HuH-7 (cell line): ENCODE data around the gene RALGPS1.
"Not testable (repeated sequence)": the region's sequence is repeated elsewhere in the genome, so short reads cannot be mapped to it uniquely, and the experiment has no call there.

Experiments used
- DNase-seq: peaks from one replicate; pipeline ENCODE4 v3.0.0; 2011; ENCODE audit warnings: low spot score

The RALGPS1 gene

DNA sequence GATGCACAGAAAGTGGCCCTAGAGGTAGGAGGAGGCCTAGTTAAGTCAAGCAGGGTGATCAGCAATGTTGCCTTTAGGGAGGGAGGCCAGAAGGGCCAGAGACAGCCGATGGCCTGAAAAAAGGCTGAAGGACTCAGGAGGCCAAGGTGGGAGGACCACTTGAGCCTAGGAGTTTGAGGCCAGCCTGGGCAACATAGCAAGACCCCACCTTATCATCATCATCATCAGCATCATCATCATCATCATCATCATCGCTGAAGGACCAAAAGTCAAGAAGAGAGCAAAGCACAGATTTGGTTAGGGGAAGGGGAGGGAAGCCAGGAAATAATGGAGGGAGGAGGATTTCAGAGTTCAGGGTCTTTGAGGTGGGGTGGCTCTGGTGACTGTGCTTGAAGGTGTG lies 74.3 kb downstream of the RALGPS1 start:
- DNase-seq: no peak

- peak; percentile 27 for DNase-seq
Observed at GRCh38 chr9:126989847-126990842, 75.6 kb downstream of the RALGPS1 start.

GRCh38 chr9:126991183-126991582 lies 76.6 kb downstream of the RALGPS1 start:
- no peak for DNase-seq

DNA sequence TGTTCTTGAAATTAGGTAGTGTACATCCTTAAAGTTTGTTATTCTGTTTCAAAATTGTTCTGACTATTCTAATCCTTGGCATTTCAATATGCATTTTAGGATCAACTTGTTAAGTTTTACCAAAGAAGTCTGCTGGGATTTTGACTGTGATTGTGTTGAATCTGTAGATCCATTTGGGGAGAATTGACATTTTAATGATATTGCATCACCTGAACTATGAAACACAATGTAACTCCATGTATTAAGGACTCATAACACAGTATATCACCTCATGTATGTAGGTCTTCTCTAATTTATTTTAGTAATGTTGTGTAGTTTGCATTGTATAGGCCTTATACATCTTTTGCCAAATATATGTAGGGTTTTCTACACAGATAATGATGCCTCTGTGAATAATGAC lies 77.8 kb downstream of the RALGPS1 start:
- no peak for DNase-seq

GRCh38 chr9:126999315-127000068 lies 84.9 kb downstream of the RALGPS1 start:
- DNase-seq: no peak

- no peak for DNase-seq
Observed at GRCh38 chr9:127004946-127005769, 90.6 kb downstream of the RALGPS1 start.

- DNase-seq: no peak
Observed at GRCh38 chr9:127005770-127006314, 91.3 kb downstream of the RALGPS1 start.

- no peak for DNase-seq
Observed at GRCh38 chr9:127007638-127008037, 93.1 kb downstream of the RALGPS1 start.

- no peak for DNase-seq
Observed at GRCh38 chr9:127008076-127008475, 93.5 kb downstream of the RALGPS1 start.

DNA sequence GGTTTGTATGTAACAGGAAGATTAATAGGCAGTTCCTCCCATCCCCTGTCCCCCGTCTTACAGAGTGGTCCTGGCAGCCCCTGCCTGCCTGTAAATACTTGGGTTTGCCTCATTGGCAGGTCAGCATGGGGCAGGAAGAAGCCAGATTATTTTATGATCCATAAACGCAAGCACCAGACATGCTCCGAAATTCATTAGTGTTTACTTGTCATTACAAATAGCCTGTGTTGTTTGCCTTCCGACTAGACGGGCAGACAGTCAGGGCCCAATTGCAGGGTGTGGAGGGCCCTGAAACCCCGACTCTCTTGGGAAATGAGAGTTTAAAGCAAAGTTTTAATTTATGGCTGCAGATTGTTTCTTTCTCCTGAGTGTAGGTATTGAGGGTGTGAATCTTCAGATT lies 97.2 kb downstream of the RALGPS1 start:
- peak; percentile 30 for DNase-seq

GRCh38 chr9:127012250-127012649 lies 97.7 kb downstream of the RALGPS1 start:
- no peak for DNase-seq

- DNase-seq: no peak
Observed at GRCh38 chr9:127013597-127013996, 99.0 kb downstream of the RALGPS1 start.

DNA sequence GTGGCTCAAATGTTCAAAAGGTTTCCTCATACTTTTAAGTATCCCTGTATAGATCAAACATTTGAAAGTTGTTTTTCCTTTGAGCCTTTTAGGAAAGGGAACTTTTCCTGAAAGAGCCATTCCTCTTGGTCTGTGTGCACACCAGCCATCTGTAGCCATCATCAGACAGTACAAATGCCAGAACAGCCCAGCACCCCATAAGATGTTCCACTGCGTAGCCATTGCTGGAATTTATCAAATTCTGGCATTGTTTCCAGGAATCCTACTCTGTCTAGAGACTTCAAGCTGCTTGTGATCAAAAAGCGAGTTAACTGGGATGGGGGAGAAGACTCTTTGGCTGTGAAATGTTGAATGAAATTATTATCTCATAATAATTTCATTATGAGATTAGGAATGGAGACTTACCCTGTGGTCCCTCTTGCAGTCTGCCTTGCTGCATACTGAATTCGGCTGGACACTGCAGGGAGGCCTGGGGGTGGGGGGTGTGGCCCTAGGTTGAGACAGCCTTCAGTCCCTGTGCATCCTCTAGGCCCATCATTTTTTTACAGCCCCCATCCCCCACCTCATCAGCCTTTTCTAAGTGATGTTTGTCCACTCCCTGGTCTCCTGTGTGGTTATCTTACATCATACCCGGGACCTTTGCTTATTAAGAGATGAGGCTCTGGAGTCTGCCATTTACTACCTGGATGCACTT lies 99.8 kb downstream of the RALGPS1 start:
- no peak for DNase-seq

GRCh38 chr9:127014910-127015540 lies 100.4 kb downstream of the RALGPS1 start:
- DNase-seq: no peak

DNA sequence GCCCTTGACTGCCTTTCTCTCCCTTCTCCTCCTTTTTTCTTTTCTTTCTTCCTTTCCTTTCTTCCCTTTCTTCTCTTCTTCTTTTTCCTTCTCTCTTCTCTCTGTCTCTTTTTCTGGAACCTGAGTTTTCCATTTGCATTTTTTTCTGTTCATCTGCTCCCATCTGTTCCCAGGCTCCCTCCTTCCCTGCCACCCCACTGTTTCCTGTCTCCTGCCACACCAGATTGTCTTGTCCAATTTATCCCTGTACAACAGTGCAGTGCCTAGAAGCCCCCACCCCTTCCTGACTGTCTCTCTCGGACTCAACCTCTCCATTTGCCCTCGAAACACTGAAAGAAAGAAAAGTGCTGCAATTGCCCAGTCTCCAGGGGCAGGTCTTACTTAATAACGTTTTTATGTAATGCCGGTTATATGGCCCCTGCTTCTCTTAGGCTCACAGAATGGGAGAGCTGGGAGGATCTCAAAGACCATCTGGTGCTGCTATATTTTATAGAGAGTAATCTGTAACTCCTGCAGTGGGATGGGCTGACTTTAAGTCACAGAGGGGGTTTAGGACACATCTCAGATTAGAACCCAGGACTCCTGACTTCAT lies 101.4 kb downstream of the RALGPS1 start:
- DNase-seq: no peak

- not testable (repeated sequence) for DNase-seq
Observed at GRCh38 chr9:127017979-127018378, 103.4 kb downstream of the RALGPS1 start.

GRCh38 chr9:127018935-127019334 lies 104.4 kb downstream of the RALGPS1 start:
- DNase-seq: no peak

DNA sequence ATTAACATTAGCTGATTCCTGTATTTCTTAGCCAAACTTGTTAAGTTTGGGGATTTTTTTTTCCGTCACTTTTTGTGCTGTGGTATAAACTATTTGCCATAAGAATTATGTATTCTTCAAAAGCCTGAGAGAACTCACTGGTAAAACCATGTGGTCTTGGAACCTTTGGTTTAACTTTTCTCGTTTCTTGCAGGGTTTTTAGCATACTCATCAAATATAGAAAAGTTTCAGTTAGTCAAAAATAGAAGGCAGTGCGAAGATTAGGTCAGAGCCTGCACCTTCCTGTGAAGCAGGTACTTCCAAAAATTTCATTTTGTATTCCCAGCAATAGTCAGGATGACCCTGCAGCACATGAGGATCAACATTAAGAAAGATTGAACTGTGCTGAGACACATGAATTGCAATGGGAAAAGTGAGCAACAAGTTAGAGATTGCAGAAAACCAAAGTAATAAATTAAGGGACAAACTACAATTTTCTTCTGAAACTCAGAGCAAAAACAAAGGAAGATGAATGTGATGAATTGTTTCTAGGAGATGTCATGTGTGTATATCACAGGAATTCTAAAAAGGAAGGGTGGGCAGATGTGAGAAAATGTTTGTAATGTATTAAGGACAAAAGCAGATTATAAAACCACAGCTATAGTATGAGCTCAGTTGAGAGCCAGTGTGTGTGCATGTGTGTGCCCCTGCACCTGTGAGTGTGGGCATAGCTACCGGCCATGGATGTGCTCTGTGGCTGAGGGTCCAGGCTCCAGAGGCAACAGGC lies 105.6 kb downstream of the RALGPS1 start:
- DNase-seq: no peak

GRCh38 chr9:127020802-127021078 lies 106.2 kb downstream of the RALGPS1 start:
- DNase-seq: no peak
